Stimulated activated CD4-positive, alpha-beta T cell treated with anti-CD3 and anti-CD28 coated beads, Interleukin-1b, Interleukin-23, amount 100 ng/mL, for 24 hours (primary cell): ENCODE measurements around the gene FJX1.
"Not testable (repeated sequence)": the region's sequence is repeated elsewhere in the genome, so short reads cannot be mapped to it uniquely, and the experiment has no call there.

ENCODE experiments used
- DNase-seq, 4 experiments: peaks; one replicate each; pipeline ENCODE4 v3.0.0-alpha.2; 2020; ENCODE audit warnings: low read depth in 4 of 4, low spot score in 1 of 4

The FJX1 gene

DNA sequence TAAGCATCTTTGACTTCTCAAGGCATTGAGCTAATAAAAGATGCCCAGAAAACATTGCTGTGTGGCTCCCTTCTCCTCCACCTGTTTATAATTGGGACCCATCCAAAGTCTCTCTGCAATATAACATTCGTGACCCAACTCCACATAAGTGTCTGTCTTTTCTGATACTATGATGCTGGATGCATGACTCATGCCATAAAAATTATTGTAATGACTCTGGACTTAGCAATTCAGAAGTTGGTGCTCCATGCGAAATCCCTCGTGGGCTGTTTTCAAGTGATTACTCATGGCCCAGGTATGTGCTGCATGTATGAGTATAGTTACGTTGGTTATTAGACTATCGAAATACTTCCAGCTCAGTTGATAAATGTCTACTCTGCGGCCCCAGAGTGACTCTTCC is 11.7 kb downstream of the FJX1 start:
- no peak for DNase-seq

DNA sequence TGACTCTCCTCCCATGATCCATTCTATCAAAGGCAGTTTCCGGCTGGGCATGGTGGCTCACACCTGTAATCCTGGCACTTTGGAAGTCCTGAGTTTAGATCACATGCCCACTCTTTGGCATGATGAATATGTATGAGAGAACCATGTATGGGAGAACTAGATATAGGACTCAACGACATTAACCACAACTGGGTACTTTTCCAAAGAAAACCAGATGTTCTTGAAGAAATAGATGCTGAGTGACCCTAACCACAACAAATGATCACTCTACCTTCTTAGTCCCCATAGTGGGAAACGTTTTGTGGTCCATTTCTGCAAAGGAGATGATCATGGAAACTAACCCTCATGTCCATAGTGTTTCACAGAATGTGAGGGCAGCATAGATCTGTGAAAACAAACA is 13.6 kb downstream of the FJX1 start:
- no peak for DNase-seq

DNA sequence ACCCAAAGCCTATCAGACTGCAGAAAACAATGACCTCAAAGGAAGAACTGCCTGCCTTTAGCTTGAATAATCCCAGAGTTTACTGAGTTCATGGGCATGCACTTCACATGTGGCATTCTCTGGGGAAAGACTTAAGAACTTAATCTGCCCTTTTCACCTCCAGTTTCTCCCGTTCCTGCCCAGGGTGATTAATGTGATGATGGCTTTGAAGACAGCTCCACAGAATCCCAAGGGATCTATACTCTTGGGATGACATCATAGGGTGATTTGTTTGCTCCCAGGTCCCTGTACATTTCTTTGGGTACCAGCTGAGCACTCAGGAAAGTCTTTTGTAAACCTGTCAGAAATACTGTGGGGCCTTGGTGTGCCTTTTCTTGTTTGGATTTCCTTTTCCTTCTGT is 14.0 kb downstream of the FJX1 start:
- DNase-seq, result no peak

DNA sequence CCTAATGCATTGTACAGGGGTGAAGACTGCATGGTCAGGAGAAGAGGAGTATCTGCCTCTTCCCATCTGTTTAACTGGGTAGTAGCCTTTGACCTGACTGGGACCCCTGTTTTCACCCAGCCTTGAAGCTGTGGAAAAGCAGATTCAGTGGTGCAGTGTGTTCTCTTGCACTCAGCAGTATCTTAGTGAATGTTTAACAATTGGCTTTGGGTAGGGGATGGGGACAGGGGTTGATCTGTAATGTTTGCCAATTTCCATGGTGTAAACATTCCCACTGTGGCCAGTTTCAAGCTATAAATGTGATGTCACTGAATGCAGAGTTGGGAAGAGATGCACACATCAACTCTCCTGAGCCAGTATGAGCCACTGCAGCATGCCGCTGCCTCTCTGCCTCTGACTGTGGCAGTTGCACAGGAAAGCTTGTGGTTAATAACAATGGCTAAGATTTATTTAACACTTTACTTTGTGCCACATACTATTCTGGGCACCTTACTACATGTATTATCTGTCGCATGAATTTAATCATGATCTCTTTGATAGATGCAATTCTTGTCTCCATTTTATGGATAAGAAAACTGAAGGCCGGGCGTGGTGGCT is 15.7 kb downstream of the FJX1 start:
- no peak for DNase-seq

DNA sequence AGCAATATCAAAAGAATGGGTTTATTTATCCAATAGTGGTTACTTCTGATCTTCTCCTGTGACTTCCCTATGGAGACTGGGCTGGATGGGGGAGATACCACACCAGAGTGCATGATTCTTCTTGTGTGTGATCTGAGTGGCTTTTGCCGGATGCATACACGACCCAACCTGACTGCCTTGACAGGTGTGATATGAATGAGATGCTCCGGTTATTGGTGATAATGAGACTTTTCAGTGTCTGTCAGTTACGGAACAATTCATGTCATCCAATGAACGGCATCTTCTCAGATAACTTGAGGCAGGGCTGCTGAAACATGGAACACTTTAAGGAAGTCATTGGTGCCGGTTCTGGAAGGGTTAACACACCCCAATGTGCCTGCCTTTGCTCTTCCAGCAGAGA is 17.7 kb downstream of the FJX1 start:
- no peak for DNase-seq

DNA sequence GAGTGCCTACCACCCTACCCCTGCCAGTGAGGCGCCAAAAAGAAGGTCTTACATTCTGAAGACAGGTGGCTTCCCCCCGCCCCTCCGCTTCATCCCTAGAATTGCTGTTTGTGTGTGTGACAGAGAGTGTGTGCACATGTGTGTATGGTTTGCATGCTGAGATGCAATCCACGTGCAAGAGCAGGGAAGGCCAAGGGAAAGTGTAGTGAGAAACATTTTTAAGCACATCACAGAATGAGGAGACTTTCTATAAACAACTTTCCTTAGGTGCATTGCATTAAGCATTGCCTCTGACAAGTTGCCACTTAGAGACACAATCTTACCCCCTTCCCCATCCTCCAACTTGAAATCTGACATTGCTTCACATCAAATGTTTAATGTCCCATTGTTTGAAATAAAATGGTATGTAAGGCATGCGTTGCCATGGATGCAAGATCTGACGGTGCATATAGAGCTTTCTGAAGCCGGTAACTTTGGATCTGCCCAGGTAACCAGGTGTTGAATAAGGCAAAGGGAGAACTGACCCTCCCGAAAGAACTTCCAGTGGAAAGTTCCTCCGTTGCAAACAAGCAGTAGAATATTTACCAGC is 21.4 kb downstream of the FJX1 start:
- no peak for DNase-seq

DNA sequence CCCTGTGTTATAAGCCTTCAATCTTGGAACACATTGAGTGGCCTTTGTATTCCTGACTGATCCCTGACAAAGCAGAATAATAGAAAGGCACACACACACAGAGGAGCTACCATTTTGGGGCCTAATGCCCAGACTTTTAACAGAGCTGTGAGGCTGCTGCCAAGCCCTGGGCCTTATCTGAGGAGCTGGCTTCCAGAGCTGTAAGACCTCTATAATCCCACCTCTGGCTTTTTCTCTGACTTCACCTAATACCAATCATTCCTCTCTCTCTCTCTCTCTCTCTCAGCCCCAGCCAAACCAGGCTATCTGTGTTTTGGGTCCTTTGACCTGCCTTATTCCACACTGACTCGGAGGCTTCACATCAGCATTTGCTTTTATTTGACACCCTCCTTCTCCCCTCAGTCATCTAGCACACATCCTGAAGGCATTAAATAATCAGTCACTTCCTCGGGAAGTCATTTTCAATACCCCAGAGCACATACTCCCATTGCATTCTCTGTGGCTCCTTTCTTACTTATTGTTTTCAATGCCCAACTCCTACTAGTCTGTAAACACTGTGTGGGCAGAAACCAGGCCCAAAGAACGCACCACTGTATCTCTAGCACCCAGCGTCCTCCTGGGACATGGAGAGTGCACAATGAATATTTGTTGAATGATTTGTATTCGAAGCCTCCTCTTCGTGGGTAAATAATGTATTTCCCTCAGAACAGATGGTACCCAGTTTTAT is 23.1 kb downstream of the FJX1 start:
- no peak for DNase-seq

DNA sequence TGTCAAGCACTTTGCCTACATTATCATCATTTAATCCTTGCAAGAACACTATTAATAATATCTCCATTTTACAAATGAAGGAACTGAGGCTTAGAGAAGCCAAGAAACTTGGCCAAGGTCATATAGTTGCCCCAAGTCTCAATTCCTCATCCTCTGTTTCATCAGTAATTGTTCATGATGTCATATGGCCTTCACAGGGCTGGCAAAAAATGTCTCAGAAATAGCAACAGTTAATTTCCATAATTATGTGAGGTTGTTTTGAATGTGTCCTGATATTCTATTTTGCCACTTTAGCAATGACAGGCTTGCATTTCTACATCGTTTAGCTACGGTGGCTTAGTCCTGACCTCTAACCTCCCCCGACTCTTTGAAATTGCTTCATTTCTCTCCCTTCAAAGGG is 23.7 kb downstream of the FJX1 start:
- no peak for DNase-seq

DNA sequence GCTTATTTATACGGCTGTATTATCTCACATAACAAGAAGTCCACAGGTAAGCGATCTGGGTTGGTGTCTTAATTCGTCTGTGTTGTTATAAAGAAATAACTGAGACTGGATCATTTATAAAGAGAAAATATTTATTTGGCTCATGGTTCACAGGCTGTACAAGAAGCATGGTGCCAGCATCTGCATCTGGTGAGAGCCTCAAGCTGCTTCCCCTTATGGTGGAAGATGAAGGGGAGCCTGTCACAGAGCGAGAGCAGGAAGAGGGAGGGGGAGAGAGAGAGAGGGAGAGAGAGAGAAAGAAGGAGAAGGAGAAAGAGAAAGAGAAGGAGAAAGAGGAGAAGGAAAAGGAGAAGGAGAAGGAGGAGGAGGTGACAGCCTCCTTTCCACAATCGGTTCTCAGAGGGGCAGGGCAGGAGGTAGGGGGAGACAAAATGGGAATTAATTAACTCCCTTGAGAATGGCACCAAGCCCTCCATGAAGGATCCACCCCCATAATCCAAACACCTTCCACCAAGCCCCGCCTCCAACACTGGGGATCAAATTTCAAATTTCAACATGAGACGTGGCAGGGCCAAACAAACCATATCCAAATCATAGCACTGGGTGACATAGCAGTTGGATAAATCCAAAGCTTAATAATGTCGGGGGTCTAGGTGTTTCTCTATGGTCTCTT is 29.3 kb downstream of the FJX1 start:
- DNase-seq, result no peak

DNA sequence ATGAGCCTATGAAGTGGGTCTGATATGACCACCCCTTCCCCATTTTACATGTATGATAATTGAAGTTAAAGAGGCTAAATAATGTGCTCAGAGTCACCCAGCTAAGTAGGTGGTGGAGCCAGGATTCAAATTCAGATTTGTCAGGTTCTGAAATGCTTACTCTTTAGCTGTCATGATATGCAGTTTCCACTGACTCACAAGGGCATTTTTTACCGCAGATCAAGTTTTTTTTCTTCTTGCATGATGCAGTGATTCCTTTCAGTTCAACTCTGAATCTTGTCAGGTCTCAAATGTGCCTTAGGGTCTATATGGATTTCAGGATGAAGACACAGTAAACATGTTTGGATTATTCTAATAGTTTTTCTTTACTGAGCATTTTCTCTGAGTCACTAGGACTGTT is 31.7 kb downstream of the FJX1 start:
- no peak for DNase-seq

DNA sequence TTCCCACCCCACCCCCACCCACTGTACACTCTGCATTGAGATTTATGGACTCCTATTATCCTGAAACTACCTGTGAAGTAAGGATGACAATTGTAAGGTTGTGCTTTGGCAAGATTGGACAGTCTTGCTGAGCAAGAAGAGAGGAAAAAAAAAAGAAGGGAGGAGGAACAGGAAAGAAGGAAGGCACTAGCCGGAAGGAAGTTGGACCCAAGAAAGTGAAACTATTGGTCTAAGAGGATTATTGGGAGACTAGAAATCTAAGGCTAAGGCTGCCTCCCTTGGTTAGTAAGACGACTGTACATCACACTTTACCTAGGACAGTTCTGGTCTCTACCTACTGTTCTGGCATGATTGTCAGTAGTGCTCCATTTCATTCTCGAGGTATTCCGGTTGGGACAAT is 32.2 kb downstream of the FJX1 start:
- no peak for DNase-seq

DNA sequence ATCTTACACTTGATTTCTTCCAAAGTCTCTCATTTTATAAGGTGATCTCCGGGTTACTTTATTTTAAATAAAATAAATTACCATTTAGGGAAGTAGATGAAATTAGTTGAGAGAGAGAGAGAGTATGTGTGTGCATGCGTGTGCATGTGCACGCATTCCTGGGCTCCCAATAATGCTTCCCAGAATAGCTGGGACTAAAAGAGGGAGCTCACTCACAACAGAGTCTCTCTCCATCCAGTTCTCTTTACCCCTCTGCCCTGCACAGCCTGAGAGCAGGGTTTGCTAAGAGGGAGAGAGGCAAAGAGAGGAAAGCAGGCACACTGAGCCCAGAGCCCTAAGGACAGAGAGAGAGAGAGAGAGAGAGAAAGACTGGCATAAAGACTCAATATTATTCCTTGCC is 33.0 kb downstream of the FJX1 start:
- DNase-seq, result no peak

DNA sequence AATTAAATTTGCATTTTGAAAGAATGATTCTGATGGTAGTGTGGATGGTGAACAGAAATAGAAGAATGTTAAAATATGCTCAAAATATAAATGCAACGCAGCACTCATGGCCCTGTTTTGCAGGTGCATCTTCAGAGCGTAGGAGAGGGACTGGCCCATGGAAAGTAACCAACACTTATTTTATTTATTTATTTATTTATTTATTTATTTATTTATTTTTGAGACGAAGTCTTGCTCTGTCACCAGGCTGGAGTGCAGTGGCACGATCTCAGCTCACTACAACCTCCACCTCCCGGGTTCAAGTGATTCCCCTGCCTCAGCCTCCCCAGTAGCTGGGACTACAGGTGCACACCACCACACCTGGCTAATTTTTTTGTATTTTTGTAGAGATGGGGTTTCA is 34.5 kb downstream of the FJX1 start:
- DNase-seq, result not testable (repeated sequence)

DNA sequence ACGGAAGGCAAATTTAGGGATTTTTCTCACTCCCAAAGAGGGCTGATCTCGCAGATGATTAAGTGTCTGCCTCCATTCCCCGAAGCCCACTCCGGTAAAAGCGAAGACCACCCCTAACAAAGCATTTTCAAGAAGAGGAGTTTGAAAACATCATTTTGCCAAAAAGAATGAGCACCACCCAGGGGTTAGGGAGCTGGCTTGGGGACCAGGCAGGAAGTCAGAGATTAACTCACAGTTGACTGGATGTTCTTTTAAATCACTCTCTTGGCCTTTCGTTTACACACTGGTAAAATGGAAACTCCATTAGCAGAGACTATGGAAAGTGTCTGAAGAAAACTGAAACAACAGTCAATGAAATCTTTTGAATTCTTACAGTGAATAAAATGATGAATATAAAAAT is 36.5 kb downstream of the FJX1 start:
- no peak for DNase-seq

DNA sequence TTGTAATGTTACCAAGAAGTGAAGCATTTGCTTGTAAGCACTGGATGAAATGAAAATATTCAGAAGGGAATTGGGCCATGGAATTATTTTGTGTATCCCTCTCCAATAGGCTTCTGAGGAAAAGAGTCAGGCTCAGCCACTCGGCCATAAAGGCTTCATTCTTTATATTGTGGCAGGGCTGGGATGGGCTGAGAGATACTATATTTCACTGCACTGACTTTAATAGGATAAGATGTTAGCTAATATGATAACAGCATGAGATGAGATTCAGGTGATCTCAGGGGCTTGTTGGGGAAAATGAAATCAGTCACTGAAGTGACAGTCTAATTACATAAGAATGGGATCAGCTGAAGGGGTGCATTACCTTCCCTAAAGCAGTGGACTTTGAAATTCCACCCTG is 37.0 kb downstream of the FJX1 start:
- DNase-seq, result no peak

DNA sequence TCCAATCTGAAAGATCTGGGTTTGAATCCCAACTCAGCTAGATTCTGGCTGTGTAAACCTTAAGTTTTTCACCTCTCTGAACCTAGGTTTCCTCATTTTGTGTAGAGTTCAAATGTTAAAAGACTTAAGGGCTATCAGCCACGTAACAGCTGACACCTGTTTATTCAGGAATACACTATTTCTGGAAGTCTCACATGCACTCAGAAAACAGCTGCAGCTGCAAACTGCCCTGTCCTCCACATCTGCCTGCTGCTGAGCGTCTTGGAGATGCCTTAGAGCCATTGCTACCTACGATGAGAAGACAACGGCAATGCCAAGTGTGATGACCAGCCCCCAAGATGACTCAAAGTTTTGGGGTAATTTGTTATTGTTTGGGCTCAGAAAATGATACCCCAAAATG is 37.6 kb downstream of the FJX1 start:
- no peak for DNase-seq

DNA sequence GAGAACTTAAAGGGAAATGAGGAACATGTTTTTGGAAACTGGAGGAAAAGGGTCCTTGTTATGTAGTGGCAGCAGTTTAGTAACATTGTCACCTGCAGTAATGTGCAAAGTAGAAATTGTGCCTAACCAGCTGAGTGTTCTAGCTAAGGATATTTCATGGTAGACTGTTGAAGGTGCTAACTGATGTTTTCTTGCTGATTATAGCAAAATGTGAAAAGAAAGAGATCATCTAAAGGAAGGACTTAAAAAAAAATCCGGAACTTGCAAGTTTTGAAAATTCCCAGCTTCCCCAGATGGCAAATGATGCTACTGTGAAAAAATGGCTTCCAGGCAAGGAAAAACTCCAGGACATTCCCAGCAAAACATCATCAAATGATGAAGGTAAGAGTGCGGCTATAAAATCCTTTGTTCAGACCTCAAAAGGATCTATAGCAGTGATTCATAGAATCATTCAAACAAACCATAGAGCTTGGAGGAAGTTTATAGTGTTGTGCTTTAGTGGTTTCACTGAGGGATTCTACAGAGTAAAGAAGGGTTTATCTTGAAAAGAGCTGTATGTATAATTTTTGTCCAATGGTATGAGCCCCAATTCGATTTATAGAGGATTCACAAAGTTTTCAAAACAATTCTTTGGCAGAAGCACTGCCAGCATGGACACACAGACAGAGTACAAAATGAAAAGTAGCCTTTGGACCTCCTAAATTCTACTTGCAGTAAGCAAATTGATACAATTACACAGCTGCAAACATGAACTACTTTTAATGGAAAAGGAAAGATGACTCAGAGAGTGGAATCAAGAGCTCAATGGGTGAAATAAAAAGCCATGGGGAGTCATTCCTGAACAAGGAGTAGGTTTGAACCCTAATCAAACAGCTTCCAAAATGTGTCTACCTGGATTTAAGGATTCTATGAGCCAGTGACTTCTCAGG is 40.0 kb downstream of the FJX1 start:
- DNase-seq, result no peak

DNA sequence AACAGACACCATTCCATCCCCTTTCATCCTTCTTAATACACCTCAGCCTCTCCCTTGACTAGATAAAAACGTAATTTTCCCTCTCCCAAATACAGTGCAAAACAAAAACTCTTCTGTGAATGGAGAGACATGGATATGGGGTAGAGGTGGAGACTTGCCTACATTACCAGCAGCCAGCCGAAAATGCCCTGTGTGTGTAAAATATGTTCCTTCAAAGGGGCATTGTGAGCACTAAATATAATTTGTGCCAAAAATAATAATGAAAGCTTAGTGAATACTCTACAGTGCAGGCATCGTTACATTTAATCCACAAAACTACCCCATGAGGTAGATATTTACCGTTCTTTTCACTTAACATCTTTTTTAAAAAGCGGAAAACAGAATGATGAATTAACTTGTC is 43.3 kb downstream of the FJX1 start:
- DNase-seq, result no peak

DNA sequence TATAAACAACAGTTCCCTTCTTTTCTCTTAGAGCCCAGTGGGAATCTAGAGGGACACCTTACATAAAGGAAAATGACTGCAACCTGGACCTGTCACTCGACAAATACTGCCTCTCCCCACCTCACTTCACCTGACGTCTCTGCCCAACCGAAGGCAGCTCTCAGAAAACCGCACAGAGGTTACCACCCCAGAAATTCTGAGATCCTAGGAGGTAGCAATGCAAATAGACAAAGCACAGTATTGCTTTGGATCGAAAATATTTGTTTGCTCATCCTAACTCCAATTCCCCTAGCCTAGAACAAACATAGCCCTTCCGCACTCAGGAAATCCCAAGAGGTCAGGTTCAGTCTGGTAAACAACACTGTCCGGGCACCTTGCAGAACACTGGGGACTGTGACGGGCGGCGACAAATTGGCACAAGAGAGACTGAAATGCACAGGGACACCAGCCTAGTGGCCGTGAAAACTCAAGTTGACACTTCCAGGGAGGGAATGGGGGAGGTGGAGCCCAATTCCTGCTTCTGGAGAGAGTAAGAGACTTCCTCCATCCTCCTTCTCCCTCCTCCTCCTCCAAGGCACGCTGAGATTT is 43.9 kb downstream of the FJX1 start:
- no peak for DNase-seq

DNA sequence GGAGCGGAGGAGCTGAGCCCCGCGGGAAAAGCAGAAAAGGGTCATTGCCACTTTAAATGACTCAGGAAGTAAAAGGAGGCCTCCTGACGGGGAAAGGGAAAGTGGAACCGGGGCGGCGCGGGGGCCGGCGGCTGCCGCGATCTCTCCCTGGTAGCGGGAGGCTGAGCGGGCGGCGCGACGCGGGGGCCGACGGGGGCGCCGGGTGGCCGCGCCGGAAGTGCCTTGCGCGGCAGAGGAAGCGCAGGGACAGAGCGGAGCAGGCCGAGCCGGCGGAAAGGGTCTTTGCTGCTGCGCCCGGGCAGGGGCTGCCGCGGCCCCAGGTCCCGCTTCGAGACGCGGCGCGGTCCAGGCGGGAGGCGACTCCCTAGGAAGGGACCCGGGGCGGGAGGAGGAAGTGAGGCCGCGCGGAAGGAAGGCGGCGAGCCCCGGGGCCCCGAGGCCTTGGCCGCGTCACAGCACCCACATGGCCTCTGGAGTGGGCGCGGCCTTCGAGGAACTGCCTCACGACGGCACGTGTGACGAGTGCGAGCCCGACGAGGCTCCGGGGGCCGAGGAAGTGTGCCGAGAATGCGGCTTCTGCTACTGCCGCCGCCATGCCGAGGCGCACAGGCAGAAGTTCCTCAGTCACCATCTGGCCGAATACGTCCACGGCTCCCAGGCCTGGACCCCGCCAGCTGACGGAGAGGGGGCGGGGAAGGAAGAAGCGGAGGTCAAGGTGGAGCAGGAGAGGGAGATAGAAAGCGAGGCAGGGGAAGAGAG is 44.6 kb downstream of the FJX1 start, which contains the start of gene TRIM44:
TSS of gene TRIM44 (plus strand) at position 127 of the 759 bp plus-strand sequence. CDS start at position 464, 337 bp downstream.
- DNase-seq, result peak; percentile 51 to 78 (median 66)
